RWPE2 (cell line): ENCODE measurements around the gene ECI1.

Experiments used
- ATAC-seq: fragments of 200-7000 bp; cut with Tn5 transposase; 3 replicates; pipeline ENCODE4 v1.9.1; 2021; ENCODE audit warnings: low read depth
- DNase-seq: peaks from one replicate; pipeline ENCODE4 v3.0.0-alpha.2; 2020; ENCODE audit warnings: low spot score
- H3K27ac ChIP-seq: fragments of 450-650 bp; 2 replicates; pipeline ENCODE4 v1.5.1; 2017; ENCODE audit warnings: mild to moderate bottlenecking; ENCODE audit not compliant: poor library complexity, severe bottlenecking
- H3K27me3 ChIP-seq: fragments of 250-450 bp; sonication (Bioruptor Pico); 2 replicates; pipeline ENCODE4 v1.5.1; 2021; ENCODE audit warnings: mild to moderate bottlenecking, moderate library complexity; ENCODE audit not compliant: insufficient read depth, poor library complexity, severe bottlenecking
- H3K36me3 ChIP-seq: fragments of 250-450 bp; sonication (Bioruptor Pico); 2 replicates; pipeline ENCODE4 v1.5.1; 2020; ENCODE audit warnings: low read depth, mild to moderate bottlenecking, moderate library complexity
- H3K4me1 ChIP-seq: fragments of 250-450 bp; sonication (Bioruptor Pico); 2 replicates; pipeline ENCODE4 v1.5.1; 2021; ENCODE audit warnings: mild to moderate bottlenecking, moderate library complexity; ENCODE audit not compliant: insufficient read depth, poor library complexity, severe bottlenecking
- H3K4me3 ChIP-seq: fragments of 250-450 bp; sonication (Bioruptor Pico); 2 replicates; pipeline ENCODE4 v1.5.1; 2021; ENCODE audit warnings: mild to moderate bottlenecking, moderate library complexity; ENCODE audit not compliant: severe bottlenecking
- H3K9me3 ChIP-seq: fragments of 250-450 bp; sonication (Bioruptor Pico); 2 replicates; pipeline ENCODE4 v1.5.1; 2021; ENCODE audit warnings: mild to moderate bottlenecking, moderate library complexity; ENCODE audit not compliant: severe bottlenecking
- TF ChIP-seq, protein P1 (sequence below): fragments of 450-650 bp; IDR thresholded peaks from one replicate; pipeline ENCODE4 v1.5.1; 2017; ENCODE audit warnings: mild to moderate bottlenecking, moderate library complexity; ENCODE audit not compliant: poor library complexity, severe bottlenecking

ECI1 gene

DNA sequence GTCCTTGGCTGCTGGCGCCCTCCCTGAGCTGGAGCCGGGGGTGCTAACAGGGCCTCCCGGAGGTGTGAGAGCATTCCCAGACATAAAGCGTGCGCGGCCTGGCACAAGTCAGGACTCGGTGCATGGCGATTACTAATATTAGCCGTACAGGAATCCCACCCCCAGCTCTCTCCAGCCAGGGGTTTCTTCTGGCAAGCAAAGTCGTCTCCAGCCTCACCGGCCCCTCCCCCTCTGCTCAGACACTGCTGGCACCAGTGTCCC is 60.0 kb downstream of the ECI1 start:
- TF ChIP-seq, protein P1, sequence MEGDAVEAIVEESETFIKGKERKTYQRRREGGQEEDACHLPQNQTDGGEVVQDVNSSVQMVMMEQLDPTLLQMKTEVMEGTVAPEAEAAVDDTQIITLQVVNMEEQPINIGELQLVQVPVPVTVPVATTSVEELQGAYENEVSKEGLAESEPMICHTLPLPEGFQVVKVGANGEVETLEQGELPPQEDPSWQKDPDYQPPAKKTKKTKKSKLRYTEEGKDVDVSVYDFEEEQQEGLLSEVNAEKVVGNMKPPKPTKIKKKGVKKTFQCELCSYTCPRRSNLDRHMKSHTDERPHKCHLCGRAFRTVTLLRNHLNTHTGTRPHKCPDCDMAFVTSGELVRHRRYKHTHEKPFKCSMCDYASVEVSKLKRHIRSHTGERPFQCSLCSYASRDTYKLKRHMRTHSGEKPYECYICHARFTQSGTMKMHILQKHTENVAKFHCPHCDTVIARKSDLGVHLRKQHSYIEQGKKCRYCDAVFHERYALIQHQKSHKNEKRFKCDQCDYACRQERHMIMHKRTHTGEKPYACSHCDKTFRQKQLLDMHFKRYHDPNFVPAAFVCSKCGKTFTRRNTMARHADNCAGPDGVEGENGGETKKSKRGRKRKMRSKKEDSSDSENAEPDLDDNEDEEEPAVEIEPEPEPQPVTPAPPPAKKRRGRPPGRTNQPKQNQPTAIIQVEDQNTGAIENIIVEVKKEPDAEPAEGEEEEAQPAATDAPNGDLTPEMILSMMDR: no peak
- H3K27ac ChIP-seq: no peak overlapping the region
- ATAC-seq (no peak), DNase-seq (no peak)
- H3K27me3 ChIP-seq: peaks cover 9% of the 10 kb centered on the region
- no peaks in the 10 kb centered on the region for H3K9me3 ChIP-seq
- H3K4me1 ChIP-seq: no peaks in the 10 kb centered on the region
- no peaks in the 10 kb centered on the region for H3K36me3 ChIP-seq
- no peak overlapping the region for H3K4me3 ChIP-seq

DNA sequence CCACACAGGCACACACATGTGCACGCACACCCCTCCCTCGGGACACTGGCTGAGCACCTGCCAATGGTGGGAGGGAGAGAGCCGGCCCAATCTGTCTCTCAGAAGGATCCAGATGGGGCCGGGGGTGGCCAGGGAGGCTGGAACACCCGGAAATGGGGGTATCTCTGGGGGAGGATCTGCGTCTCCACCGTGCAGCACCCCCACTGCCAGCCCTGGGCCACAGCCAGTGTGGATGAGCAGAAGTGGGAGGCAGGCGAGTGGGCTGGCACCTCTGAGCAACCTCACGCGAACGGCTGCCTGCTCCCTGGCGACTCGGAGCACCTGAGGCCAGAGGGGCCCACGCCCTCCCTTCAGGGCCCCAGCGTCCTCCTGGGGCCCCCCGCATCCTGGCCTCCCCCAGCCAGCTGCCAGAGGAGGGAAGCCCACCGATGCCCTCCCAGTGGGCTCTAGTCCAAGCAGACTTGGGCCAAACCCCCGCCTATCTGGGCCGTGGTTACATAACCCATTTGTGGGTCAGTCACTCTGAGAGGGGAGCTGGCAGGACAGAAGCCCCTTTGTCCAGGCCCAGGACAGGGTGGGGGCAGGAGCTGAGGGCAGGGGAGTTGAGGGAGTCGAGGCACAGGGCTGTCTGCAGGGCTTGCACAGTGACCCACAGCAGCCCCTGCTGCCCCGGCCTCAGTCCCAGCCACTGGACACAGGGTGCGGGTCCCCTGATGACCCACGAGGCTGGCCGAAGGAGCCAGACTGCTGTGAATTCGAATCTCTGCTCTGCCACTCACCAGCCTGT is 60.5 kb downstream of the ECI1 start:
- Histone ChIP-seq H3K27me3 (peaks cover 9% of the 10 kb centered on the region), H3K4me3 (no peak overlapping the region), H3K27ac (no peak overlapping the region), H3K4me1 (no peaks in the 10 kb centered on the region), H3K9me3 (no peaks in the 10 kb centered on the region), H3K36me3 (no peaks in the 10 kb centered on the region)
- no peak for ATAC-seq
- TF ChIP-seq, protein P1: no peak
- no peak for DNase-seq

DNA sequence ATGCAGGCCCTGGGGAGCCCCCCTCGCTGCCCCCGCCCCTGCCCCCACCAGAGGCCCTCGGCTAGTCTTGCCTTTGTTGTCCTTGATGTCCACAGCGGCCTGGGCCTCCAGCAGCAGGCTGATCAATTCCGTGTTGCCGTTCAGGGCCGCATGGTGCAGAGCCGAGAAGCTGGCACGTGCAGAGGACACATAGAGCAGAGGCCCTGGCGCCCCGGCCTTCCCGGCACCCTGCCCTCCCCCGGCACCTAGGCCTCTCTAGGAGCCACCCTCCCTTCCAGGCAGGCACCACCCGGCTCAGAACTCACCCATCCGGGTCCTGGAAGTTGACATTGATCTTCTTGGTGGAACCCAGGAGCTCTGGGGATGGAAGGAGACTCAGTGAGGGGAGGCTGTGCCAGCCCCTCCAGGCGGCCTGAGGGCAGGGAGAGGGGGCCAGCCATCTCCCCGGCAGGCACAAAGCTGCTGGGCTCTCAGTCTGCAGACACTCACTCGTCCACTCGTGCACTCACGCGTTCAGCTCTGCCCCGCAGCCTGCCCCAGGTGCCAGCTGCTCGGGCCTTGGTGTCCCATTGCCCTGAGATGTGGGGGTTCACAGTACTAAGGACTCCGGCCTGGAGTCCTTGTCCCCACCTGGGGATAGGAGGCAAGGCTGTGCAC is 61.3 kb downstream of the ECI1 start:
- no peak overlapping the region for H3K27ac ChIP-seq

More for the DNA sequence above, 61.3 kb downstream of the ECI1 start:
- TF ChIP-seq, protein P1: no peak
- H3K4me1 ChIP-seq: no peaks in the 10 kb centered on the region
- no peak for DNase-seq
- peaks cover 2% of the 10 kb centered on the region for H3K27me3 ChIP-seq
- H3K4me3 ChIP-seq: no peak overlapping the region
- no peaks in the 10 kb centered on the region for H3K36me3 ChIP-seq
- H3K9me3 ChIP-seq: no peaks in the 10 kb centered on the region
- no peak for ATAC-seq
